Measurements from ENCODE around the gene NR2F1.
A peak's percentile ranks its signal among the peaks of the same experiment; 100 is the strongest.

DNA sequence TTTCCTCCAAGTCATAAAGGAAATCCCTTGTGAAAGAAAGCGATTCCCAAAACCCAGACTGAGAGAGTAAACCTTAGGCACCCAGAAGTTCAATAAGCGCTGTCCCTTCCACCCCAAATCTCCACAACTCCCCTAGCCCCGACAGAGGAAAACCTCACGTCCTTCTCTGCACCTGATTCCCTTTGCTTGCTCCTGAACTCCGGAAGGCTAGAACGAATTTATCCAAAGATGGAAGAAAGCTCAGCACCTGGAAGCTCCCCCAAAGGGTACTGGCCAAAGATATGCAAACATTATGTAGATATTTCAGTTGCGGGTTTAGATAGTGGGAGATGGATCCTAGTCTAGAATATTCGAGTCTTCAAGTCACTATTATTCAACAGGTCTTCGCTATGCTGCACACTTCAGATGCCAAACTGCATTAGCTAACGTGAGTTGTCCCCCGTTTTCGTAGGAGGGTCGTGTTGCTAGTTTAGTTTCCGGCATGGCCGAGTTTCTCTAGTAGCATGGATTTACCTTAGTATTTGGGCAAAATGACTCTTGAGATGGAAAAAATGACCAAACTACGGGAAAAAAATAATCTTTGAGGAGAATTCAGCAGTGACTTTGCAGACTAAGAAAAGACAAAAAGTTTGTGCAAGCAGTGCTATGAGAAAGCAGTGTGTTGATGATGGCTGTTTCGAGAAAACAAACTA lies 27.7 kb downstream of the NR2F1 start:
- TF ChIP-seq EZH2phosphoT487 (IDR thresholded peaks at IDR 0.05; ENCODE audit: borderline replicate concordance), result peak; percentile 73; the same call in 1 of the 2 replicates
- no peak for TF ChIP-seq RAD21 (IDR thresholded peaks at IDR 0.05; ENCODE audit: low read depth)

Measured in HCT116 (cell line).